A172 (cell line): ENCODE data around the gene FDCSP. TPM values are rescaled to one million over a fixed set of nuclear protein-coding genes. Genes with fewer than 3 reads are reported as not detected.
"Not testable (repeated sequence)": the region's sequence is repeated elsewhere in the genome, so short reads cannot be mapped to it uniquely, and the experiment has no call there.

Source experiments
- DNase-seq: peaks from one replicate; pipeline ENCODE4 v3.0.0-alpha.2; 2015; ENCODE audit warnings: low spot score
- total RNA-seq: library from RNA; depleted of rRNA; stranded (reverse); fragments of >200 nt; shearing (Covaris generic); gene quantifications from 2 replicates; pipeline ENCODE4 v1.2.3, GENCODE V29; 2014; rRNA removed

Gene FDCSP
- total RNA-seq, 1 experiment from 2014 or later: not detected

DNA sequence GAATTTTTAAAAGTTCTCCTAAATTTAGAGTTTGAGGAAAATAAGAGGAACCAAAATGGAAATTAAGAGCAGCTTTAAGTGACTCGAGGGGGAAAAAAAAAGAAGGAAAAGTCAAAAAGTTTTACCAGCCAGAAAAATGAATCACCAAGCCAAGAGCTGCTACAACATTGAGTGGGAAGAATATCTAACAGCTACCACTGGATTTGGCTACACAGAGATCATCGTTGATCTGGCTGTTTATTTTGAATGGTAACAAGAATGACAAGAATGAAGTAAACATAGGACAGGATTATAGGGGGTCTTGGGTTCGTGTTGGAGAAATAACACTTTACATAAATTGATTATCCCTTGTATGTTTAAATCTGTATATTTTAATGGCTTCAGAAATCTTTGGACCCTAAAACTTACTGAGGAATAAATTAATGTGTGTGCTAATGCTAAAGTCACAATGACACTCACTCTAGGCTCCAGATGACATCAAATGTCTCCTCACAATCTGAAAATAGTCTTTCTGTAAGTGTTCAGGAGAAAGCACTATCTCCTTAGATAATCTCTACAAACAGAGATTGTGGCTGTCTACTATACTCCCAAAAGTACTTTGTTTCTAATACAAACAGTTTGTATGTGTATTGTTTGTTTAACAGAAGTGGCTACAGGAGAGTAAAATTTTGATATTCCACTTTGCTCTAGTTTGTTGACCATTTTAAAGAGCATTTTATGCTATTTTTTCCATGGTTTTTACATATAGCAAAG is 13.4 kb downstream of the FDCSP start:
- DNase-seq: no peak

DNA sequence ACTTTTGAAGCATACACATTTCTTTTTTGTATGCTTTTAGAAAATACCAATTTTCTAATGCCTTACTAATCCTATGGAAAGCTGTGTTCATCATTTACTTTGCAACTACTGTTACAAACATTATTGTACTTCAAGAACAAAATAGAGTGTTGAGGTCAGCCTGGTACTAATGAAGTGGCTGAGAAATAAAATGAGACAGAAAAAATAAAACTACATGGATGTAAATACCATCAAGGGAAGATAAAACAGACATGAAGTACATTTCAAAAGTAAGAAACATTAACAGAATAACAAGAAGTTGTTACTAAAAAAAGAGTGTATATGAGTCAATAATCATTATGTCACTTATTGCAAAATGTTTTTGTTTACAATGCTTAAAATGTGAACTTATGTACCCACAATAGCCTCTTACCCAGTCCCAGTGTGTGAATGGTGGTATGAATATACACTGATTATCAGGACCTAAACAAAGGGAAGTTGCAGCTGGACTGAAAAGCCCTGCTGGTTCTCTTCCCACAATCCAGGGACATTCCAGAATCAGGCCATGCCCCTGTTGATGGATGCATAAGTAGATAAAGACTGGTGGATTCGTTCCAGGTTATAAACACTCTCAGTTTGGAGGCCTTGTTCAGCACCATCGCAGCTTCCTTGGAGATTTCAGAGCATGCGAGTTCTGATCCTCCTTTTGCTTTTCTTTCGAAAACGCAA is 14.1 kb downstream of the FDCSP start:
- no peak for DNase-seq

GRCh38 chr4:70242297-70242696 is 16.4 kb downstream of the FDCSP start, which contains the start of gene CSN3:
CSN3 (plus strand) TSS chr4:70242597; CDS start chr4:70244820, 2,223 bp downstream.
- DNase-seq: not testable (repeated sequence)

DNA sequence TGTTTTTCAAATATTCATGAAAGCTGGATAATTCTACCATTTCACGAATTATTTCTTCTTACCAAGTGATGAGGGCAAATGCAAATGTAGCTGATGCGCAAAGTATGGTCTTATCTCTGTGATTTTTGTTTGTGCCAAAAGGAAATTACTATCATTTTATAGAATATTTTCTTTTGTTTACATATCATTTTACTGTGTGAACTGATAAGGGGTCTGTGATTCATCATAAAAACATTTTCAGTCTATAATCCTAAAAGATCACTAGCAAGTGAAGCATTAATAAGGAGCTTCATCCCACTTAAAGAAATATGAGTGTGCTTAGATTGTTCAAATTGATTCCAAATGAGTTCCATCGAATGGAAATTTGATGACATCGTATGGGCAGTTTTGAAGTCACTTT is 17.2 kb downstream of the FDCSP start:
- DNase-seq: no peak

DNA sequence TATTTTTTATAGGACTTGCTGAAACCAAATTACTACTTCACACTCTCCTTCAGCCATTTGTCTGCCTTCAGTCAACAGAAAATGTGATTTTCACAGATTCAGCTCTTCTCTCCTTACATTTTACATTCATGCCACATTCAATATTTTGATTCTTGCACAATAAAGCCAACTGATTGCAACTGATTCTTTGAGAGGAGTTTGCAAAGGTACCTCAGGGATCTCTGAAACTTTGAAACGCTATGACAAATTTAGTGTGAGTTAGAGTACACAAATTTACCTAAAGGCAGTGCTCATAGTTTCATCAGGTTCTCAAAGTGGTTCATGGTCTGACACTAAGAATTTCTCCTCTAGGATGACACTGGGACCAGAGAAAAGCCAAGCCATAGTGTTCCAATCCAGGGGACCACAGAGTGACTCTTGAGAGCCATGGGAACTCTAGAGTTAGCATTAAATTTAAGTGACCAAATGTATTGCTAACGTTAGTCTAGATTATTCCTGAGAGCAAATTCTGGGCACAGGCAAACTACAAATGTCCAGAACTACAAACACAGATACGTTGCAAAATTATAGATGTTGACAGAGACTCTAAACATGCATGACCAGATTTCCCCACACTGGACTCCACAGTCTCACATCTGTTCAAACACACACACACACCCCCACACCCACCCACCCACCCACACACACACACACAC is 25.5 kb downstream of the FDCSP start:
- no peak for DNase-seq

DNA sequence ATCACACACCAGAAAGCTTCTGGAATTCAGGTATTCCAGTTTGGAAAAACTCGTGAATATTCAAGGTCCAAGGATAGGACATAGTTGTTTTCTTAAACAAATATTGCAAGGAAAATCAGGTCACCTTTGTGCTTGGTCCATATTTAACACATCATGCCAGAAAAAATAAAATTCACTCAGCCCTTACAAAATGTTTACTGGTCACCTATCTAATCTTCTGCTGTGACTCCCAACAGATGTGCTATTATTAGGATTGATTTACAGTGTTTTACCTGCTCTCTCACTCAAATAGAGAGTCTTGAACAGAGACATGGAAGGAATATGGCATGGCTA is 26.0 kb downstream of the FDCSP start:
- no peak for DNase-seq

DNA sequence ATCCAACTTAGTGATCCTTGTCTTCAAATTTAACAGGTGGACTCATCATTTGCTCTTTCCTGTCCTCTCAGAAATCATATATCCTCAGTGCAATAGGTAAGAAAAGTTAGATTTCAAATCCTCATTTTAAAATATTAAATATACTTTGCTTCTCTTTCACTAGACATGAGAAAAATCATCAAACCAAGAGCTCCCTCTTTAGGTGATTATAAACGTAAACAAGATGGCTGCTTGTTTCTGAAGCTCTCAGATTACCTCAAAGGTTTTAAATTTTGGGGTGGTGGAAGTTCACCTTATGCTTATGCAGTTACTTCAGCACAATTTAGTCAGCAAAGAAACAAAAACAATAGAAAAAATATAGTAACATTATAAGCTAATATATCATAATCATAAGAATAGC is 43.8 kb downstream of the FDCSP start:
- DNase-seq: peak; percentile 1

GRCh38 chr4:70277121-70277520 is 51.2 kb downstream of the FDCSP start:
- DNase-seq: no peak

DNA sequence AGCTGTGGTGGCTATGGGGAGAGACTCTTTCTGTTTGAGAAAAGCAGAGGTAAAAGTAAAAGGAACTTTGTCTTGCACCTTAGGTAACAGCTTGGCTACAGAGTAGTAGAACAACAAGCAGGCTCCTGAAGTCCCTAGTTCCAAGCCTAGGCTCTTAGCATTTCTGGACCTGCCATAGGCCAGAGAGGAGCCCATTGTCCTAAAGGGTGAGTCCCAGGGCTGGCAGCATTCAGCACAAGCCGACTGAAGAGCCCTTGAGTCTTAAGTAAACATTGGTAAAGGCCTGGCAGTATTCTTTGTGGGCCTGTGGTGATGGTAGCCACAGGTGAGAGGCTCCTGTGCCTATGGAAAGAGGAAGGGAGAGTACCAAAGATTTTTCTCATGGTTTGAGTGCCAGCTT is 54.6 kb downstream of the FDCSP start:
- DNase-seq: no peak

Other genes starting within 250 kb of the FDCSP start
- not detected in 2 replicates for gene STATH, start 230.2 kb upstream of the FDCSP start, total RNA-seq
- not detected in 2 replicates for gene HTN3, start 197.7 kb upstream of the FDCSP start, total RNA-seq
- not detected in 2 replicates for gene HTN1, start 175.7 kb upstream of the FDCSP start, total RNA-seq
- gene PRR27, start 71.9 kb upstream of the FDCSP start, total RNA-seq: not detected in 2 replicates
- not detected in 2 replicates for gene ODAM, start 30.4 kb upstream of the FDCSP start, total RNA-seq
- gene CSN3, start 16.5 kb downstream of the FDCSP start, total RNA-seq: not detected in 2 replicates
- not detected in 2 replicates for gene CABS1, start 108.9 kb downstream of the FDCSP start, total RNA-seq
- not detected in 2 replicates for gene SMR3A, start 134.6 kb downstream of the FDCSP start, total RNA-seq
- not detected in 2 replicates for gene SMR3B, start 157.0 kb downstream of the FDCSP start, total RNA-seq
- gene OPRPN, start 171.8 kb downstream of the FDCSP start, total RNA-seq: not detected in 2 replicates
- gene MUC7, start 246.1 kb downstream of the FDCSP start, total RNA-seq: not detected in 2 replicates